Loucy (cell line): Measurements from ENCODE around the gene TMC3.

ENCODE experiments used
- H2AFZ ChIP-seq: fragments of 200-600 bp; sonication (generic); 2 replicates; pipeline ENCODE4 v1.6.0; 2016; ENCODE audit warnings: antibody characterized with exemption, mild to moderate bottlenecking, low read length, moderate library complexity
- H3F3A ChIP-seq: fragments of 200-600 bp; 2 replicates; pipeline ENCODE4 v1.6.0; 2016; ENCODE audit warnings: antibody characterized with exemption, low read depth, mild to moderate bottlenecking
- H3K27me3 ChIP-seq: fragments of 200-600 bp; sonication (generic); 2 replicates; pipeline ENCODE4 v1.6.1; 2014; ENCODE audit warnings: low read length, mild to moderate bottlenecking; ENCODE audit not compliant: insufficient read depth, poor library complexity, severe bottlenecking
- H3K36me3 ChIP-seq: fragments of 200-600 bp; sonication (generic); 2 replicates; pipeline ENCODE4 v1.6.1; 2016; ENCODE audit warnings: low read length; ENCODE audit not compliant: insufficient read depth
- H3K4me1 ChIP-seq: fragments of 200-600 bp; sonication (generic); 2 replicates; pipeline ENCODE4 v1.5.1; 2014; ENCODE audit warnings: low read length, mild to moderate bottlenecking; ENCODE audit not compliant: insufficient read depth, poor library complexity, severe bottlenecking
- H3K4me2 ChIP-seq: fragments of 200-600 bp; sonication (generic); 2 replicates; pipeline ENCODE4 v1.6.0; 2014; ENCODE audit warnings: antibody characterized with exemption, low read length, low read depth, mild to moderate bottlenecking; ENCODE audit not compliant: poor library complexity, severe bottlenecking
- H3K4me3 ChIP-seq: fragments of 200-600 bp; sonication (generic); 2 replicates; pipeline ENCODE4 v1.5.1; 2014; ENCODE audit warnings: low read length, mild to moderate bottlenecking, mixed read lengths; ENCODE audit not compliant: poor library complexity, severe bottlenecking
- H3K79me2 ChIP-seq: fragments of 200-600 bp; sonication (generic); 2 replicates; pipeline ENCODE4 v1.6.1; 2014; ENCODE audit warnings: low read length; ENCODE audit not compliant: insufficient read depth
- H3K9ac ChIP-seq: fragments of 200-600 bp; sonication (generic); 2 replicates; pipeline ENCODE4 v1.6.0; 2014; ENCODE audit warnings: mild to moderate bottlenecking, low read depth, low read length, moderate library complexity; ENCODE audit not compliant: poor library complexity, severe bottlenecking
- H3K9me2 ChIP-seq: fragments of 200-600 bp; sonication (generic); replicated peaks from 2 replicates; pipeline ENCODE4 v1.6.1; 2016; ENCODE audit warnings: low read depth, low read length, mixed read lengths
- H3K9me3 ChIP-seq: fragments of 200-600 bp; sonication (generic); 2 replicates; pipeline ENCODE4 v1.6.1; 2014; ENCODE audit warnings: mild to moderate bottlenecking, antibody characterized with exemption, low read length, low read depth; ENCODE audit not compliant: insufficient read depth
- H4K20me1 ChIP-seq: fragments of 200-600 bp; sonication (generic); 2 replicates; pipeline ENCODE4 v1.6.0; 2014; ENCODE audit warnings: antibody characterized with exemption, low read length, mild to moderate bottlenecking; ENCODE audit not compliant: insufficient read depth, poor library complexity, severe bottlenecking
- EZH2phosphoT487 ChIP-seq: fragments of 200-600 bp; IDR thresholded peaks from 2 replicates; pipeline ENCODE4 v1.6.1; 2018; ENCODE audit warnings: antibody characterized with exemption, mild to moderate bottlenecking, moderate library complexity, borderline replicate concordance
- TF ChIP-seq, protein P1 (sequence below): fragments of 200-600 bp; sonication (generic); conservative IDR thresholded peaks from 2 replicates; pipeline ENCODE4 v1.5.1; 2014; ENCODE audit warnings: mild to moderate bottlenecking, antibody characterized with exemption, low read length

TMC3 gene

GRCh38 chr15:81282911-81283310 lies 91.1 kb downstream of the TMC3 start:
- Histone ChIP-seq H3K9me3 (peaks cover 3% of the 10 kb centered on the region; the same call in 1 of the 2 replicates), H2AFZ (no peak overlapping the region), H3K9ac (no peak overlapping the region), H4K20me1 (no peaks in the 10 kb centered on the region), H3K4me1 (peaks cover 33% of the 10 kb centered on the region), H3K36me3 (no peaks in the 10 kb centered on the region), H3F3A (no peaks in the 10 kb centered on the region), H3K27me3 (no peaks in the 10 kb centered on the region), H3K4me3 (no peak overlapping the region), H3K9me2 (no peaks in the 10 kb centered on the region), H3K4me2 (no peak overlapping the region), H3K79me2 (no peaks in the 10 kb centered on the region)
- TF ChIP-seq, protein P1, sequence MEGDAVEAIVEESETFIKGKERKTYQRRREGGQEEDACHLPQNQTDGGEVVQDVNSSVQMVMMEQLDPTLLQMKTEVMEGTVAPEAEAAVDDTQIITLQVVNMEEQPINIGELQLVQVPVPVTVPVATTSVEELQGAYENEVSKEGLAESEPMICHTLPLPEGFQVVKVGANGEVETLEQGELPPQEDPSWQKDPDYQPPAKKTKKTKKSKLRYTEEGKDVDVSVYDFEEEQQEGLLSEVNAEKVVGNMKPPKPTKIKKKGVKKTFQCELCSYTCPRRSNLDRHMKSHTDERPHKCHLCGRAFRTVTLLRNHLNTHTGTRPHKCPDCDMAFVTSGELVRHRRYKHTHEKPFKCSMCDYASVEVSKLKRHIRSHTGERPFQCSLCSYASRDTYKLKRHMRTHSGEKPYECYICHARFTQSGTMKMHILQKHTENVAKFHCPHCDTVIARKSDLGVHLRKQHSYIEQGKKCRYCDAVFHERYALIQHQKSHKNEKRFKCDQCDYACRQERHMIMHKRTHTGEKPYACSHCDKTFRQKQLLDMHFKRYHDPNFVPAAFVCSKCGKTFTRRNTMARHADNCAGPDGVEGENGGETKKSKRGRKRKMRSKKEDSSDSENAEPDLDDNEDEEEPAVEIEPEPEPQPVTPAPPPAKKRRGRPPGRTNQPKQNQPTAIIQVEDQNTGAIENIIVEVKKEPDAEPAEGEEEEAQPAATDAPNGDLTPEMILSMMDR, result no peak
- no peak for TF ChIP-seq EZH2phosphoT487

GRCh38 chr15:81282606-81282895 lies 91.5 kb downstream of the TMC3 start:
- Histone ChIP-seq H3K4me2 (no peak overlapping the region), H3K4me3 (no peak overlapping the region), H2AFZ (no peak overlapping the region), H3K9me2 (no peaks in the 10 kb centered on the region), H3K27me3 (no peaks in the 10 kb centered on the region), H3K9me3 (peaks cover 5% of the 10 kb centered on the region; the same call in 1 of the 2 replicates), H3K4me1 (peaks cover 33% of the 10 kb centered on the region), H3K36me3 (no peaks in the 10 kb centered on the region), H3F3A (no peaks in the 10 kb centered on the region), H3K9ac (no peak overlapping the region), H4K20me1 (no peaks in the 10 kb centered on the region), H3K79me2 (no peaks in the 10 kb centered on the region)
- TF ChIP-seq, protein P1, result no peak
- TF ChIP-seq EZH2phosphoT487, result no peak

DNA sequence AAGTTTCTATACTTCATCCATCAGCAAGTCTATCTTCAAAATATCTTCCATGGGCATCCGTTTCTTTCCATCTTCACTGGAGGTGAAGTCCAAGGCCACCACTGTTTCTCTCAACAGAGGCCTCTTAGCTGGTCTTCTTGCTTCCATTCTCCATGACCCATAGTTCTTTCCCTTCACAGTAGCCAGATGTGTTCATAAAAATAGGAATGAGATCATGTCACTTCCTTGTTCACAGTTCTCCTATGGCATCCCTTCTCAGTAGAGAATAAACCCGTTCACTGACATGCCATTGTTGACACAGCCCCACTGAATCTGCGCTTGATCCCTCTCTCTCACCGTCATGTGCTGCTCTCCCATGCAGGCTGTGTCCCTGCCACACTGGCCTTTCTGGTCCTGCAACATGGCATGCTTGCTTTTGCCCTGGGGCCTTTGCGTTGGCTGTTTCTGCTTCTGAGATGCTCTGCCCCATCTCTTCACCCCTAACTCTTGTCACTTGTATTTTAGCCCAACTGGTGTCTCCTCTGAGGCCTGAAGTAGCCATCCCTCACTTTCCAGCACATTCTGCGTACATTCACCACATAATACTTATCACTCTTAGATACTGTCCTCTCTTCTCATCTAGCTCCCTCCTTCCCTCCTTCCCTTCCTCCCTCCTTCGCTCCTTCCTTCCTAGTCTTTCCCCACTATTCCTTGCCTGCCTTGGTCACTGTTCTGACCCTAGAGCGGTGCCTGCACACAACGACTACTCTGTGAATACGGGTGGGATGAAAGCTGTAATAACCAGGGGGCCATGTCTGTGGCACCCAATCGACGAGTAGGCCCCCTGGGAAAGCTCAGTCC lies 92.0 kb downstream of the TMC3 start:
- no peak for TF ChIP-seq EZH2phosphoT487
- TF ChIP-seq, protein P1, result no peak
- H3K27me3 ChIP-seq, result no peaks in the 10 kb centered on the region
- H3K36me3 ChIP-seq, result no peaks in the 10 kb centered on the region
- peaks cover 10% of the 10 kb centered on the region; the same call in 1 of the 2 replicates for H3K9me3 ChIP-seq
- H3K4me3 ChIP-seq, result no peak overlapping the region
- peaks cover 30% of the 10 kb centered on the region for H3K4me1 ChIP-seq
- no peak overlapping the region for H3K4me2 ChIP-seq
- H3F3A ChIP-seq, result no peaks in the 10 kb centered on the region
- no peak overlapping the region for H3K9ac ChIP-seq
- H3K9me2 ChIP-seq, result no peaks in the 10 kb centered on the region
- H3K79me2 ChIP-seq, result no peaks in the 10 kb centered on the region
- H2AFZ ChIP-seq, result no peak overlapping the region
- no peaks in the 10 kb centered on the region for H4K20me1 ChIP-seq
